Natural killer cell (primary cell): ENCODE data around the gene FBH1. TPM values are rescaled to one million over a fixed set of nuclear protein-coding genes. Genes with fewer than 3 reads are reported as not detected.

Source experiments
- ATAC-seq, 3 donors: fragments of 150-1000 bp in 2 of 3; fragments of 200-7000 bp in 1 of 3; cut with Tn5 transposase; 1 replicate in 1 of 3; 2 replicates in 2 of 3; pipeline ENCODE4 v1.10.0; 2021; ENCODE audit warnings: mild to moderate bottlenecking in 2 of 3, moderate library complexity in 2 of 3
- DNase-seq, 2 donors: peaks; one replicate each; pipeline versions ENCODE4 v3.0.0 to v3.0.0-alpha.2; 2013 to 2021; ENCODE audit warnings: mixed read lengths in 1 of 2
- H3K27ac ChIP-seq: one replicate; pipeline ENCODE4 v1.5.1; 2013; ENCODE audit warnings: mild to moderate bottlenecking, low read length
- H3K27me3 ChIP-seq: one replicate; pipeline ENCODE4 v1.6.1; 2013; ENCODE audit warnings: low read length; ENCODE audit not compliant: control insufficient read depth, insufficient read depth
- H3K36me3 ChIP-seq: one replicate; pipeline ENCODE4 v1.6.1; 2013; ENCODE audit warnings: low read length; ENCODE audit not compliant: control insufficient read depth, insufficient read depth
- H3K4me1 ChIP-seq: one replicate; pipeline ENCODE4 v1.6.1; 2013; ENCODE audit warnings: low read length; ENCODE audit not compliant: control insufficient read depth, insufficient read depth
- H3K4me3 ChIP-seq: one replicate; pipeline ENCODE4 v1.5.1; 2013; ENCODE audit warnings: low read length
- H3K9me3 ChIP-seq: one replicate; pipeline ENCODE4 v1.6.1; 2013; ENCODE audit warnings: low read length; ENCODE audit not compliant: control insufficient read depth, insufficient read depth
- H3K27ac Mint-ChIP-seq, 2 donors: one replicate each; pipeline ENCODE4 v1.8.0; 2022; ENCODE audit warnings: mild to moderate bottlenecking in 2 of 2, mixed read lengths in 2 of 2, moderate library complexity in 1 of 2
- H3K27me3 Mint-ChIP-seq, 2 donors: one replicate each; pipeline ENCODE4 v1.8.0; 2022; ENCODE audit warnings: low read depth in 2 of 2, mixed read lengths in 2 of 2
- H3K36me3 Mint-ChIP-seq: one replicate; pipeline ENCODE4 v1.8.0; 2022; ENCODE audit warnings: mixed read lengths
- H3K4me1 Mint-ChIP-seq, 2 donors: one replicate each; pipeline ENCODE4 v1.8.0; 2022; ENCODE audit warnings: mixed read lengths in 2 of 2
- H3K4me3 Mint-ChIP-seq: one replicate; pipeline ENCODE4 v1.8.0; 2022; ENCODE audit warnings: mild to moderate bottlenecking, moderate library complexity, mixed read lengths
- H3K9me3 Mint-ChIP-seq, 2 donors: one replicate each; pipeline ENCODE4 v1.8.0; 2022; ENCODE audit warnings: mixed read lengths in 2 of 2
- CTCF ChIP-seq: fragments of 200-600 bp; IDR thresholded peaks from one replicate; pipeline ENCODE4 v1.8.0; 2022; ENCODE audit warnings: antibody characterized with exemption
- WGBS: methylation state at CpG from one replicate; pipeline ENCODE4 v1.1.7; 2013; ENCODE audit warnings: missing lambda C conversion rate; ENCODE audit not compliant: insufficient coverage; 5-methylcytosine and 5-hydroxymethylcytosine counted together
- intact Hi-C: fragments of 100-400 bp; cut with micrococcal nuclease; formaldehyde crosslinking; loops from one replicate; pipeline ENCODE4 v1.14.2; 2022
- total RNA-seq, 4 donors: library from RNA; stranded (reverse); fragments of 120-200 nt in 1 of 4; gene quantifications; one replicate each; pipeline versions ENCODE4 v1.2.3 to v1.2.4, GENCODE V29; 2013 to 2022

FBH1 gene
- total RNA-seq, 3 donors from 2014 or later (not counting 1 experiment from before 2014, with no cell fraction given) = 49.3 to 64.9 (median 62.7) TPM

- Histone ChIP-seq H3K36me3 (peaks cover 22% of the 10 kb centered on the region), H3K27me3 (no peaks in the 10 kb centered on the region), H3K9me3 (no peaks in the 10 kb centered on the region), H3K4me1 (no peaks in the 10 kb centered on the region), H3K27ac (no peak overlapping the region), H3K4me3 (no peak overlapping the region)
- intact Hi-C loops = no loop called here
- ATAC-seq = no peak
- Mint-ChIP-seq H3K36me3 (no peaks in the 10 kb centered on the region), H3K4me1 (no peaks in the 10 kb centered on the region), H3K27me3 (no peaks in the 10 kb centered on the region), H3K4me3 (no peak overlapping the region), H3K9me3 (no peaks in the 10 kb centered on the region), H3K27ac (no peak overlapping the region)
- 92% methylated on average over 7 of the region's 7 CpGs for WGBS
- no peak for DNase-seq
- TF ChIP-seq CTCF = no peak
These were observed 73.0 kb downstream of the FBH1 start for GRCh38 chr10:5963071-5963470.

GRCh38 chr10:5963591-5963990 lies 73.5 kb downstream of the FBH1 start:
- Histone ChIP-seq H3K4me3 (no peak overlapping the region), H3K27me3 (no peaks in the 10 kb centered on the region), H3K27ac (no peak overlapping the region), H3K36me3 (peaks cover 19% of the 10 kb centered on the region), H3K4me1 (no peaks in the 10 kb centered on the region), H3K9me3 (no peaks in the 10 kb centered on the region)
- intact Hi-C loops = no loop called here
- no peak for DNase-seq
- Mint-ChIP-seq H3K4me1 (no peaks in the 10 kb centered on the region), H3K4me3 (no peak overlapping the region), H3K36me3 (no peaks in the 10 kb centered on the region), H3K9me3 (no peaks in the 10 kb centered on the region), H3K27me3 (no peaks in the 10 kb centered on the region), H3K27ac (no peak overlapping the region)
- TF ChIP-seq CTCF = no peak
- ATAC-seq = no peak
- 95% methylated on average over 10 of the region's 10 CpGs for WGBS

- TF ChIP-seq CTCF = no peak
- no peaks in the 10 kb centered on the region for H3K27me3 ChIP-seq
- no peak for DNase-seq
- H3K27ac ChIP-seq = no peak overlapping the region
- H3K4me3 ChIP-seq = no peak overlapping the region
- H3K4me3 Mint-ChIP-seq = no peak overlapping the region
- H3K36me3 Mint-ChIP-seq = no peaks in the 10 kb centered on the region
- H3K9me3 ChIP-seq = no peaks in the 10 kb centered on the region
- H3K27ac Mint-ChIP-seq = no peak overlapping the region
- no peaks in the 10 kb centered on the region for H3K4me1 ChIP-seq
- no peaks in the 10 kb centered on the region for H3K27me3 Mint-ChIP-seq
- intact Hi-C loops = no loop called here
- H3K4me1 Mint-ChIP-seq = no peaks in the 10 kb centered on the region
- no peaks in the 10 kb centered on the region for H3K9me3 Mint-ChIP-seq
- WGBS = 97% methylated on average over 13 of the region's 13 CpGs
- H3K36me3 ChIP-seq = peaks cover 14% of the 10 kb centered on the region
- no peak for ATAC-seq
These were observed 74.7 kb downstream of the FBH1 start for GRCh38 chr10:5964736-5965135.

- H3K4me3 Mint-ChIP-seq = no peak overlapping the region
- TF ChIP-seq CTCF = no peak
- no peaks in the 10 kb centered on the region for H3K4me1 Mint-ChIP-seq
- ATAC-seq (no peak), DNase-seq (no peak)
- intact Hi-C loops = no loop called here
- H3K27ac Mint-ChIP-seq = no peak overlapping the region
- H3K36me3 ChIP-seq = peaks cover 8% of the 10 kb centered on the region
- H3K27me3 Mint-ChIP-seq = no peaks in the 10 kb centered on the region
- H3K27me3 ChIP-seq = no peaks in the 10 kb centered on the region
- no peak overlapping the region for H3K27ac ChIP-seq
- WGBS = over 99% methylated on average over 8 of the region's 8 CpGs
- no peak overlapping the region for H3K4me3 ChIP-seq
- no peaks in the 10 kb centered on the region for H3K4me1 ChIP-seq
- H3K36me3 Mint-ChIP-seq = no peaks in the 10 kb centered on the region
- no peaks in the 10 kb centered on the region for H3K9me3 ChIP-seq
- H3K9me3 Mint-ChIP-seq = no peaks in the 10 kb centered on the region
These were observed 75.2 kb downstream of the FBH1 start for GRCh38 chr10:5965266-5965665.
